A673 (cell line): ENCODE measurements around the gene WDSUB1.

ENCODE experiments used
- CTCF ChIP-seq: fragments of 300-800, 200-600 bp; sonication (generic); conservative IDR thresholded peaks from 2 replicates; pipeline ENCODE4 v1.5.1; 2017; ENCODE audit warnings: low read depth, mild to moderate bottlenecking, antibody characterized with exemption, low read length, moderate library complexity, mixed read lengths
- EZH2 ChIP-seq: fragments of 200-600 bp; sonication (generic); IDR thresholded peaks from 2 replicates; pipeline ENCODE4 v1.6.1; 2017; ENCODE audit warnings: borderline replicate concordance, low read depth, mild to moderate bottlenecking, mixed read lengths, antibody characterized with exemption, low read length; ENCODE audit not compliant: poor library complexity, severe bottlenecking

- TF ChIP-seq CTCF: no peak
- TF ChIP-seq EZH2: no peak
Measured at GRCh38 chr2:159297042-159297707, 10.7 kb upstream of the WDSUB1 start.
